Measurements from ENCODE around the gene SNRPN.

GRCh38 chr15:24977686-24978085 lies 22.9 kb downstream of the SNRPN start:
- TF ChIP-seq POLR2A (IDR thresholded peaks at IDR 0.05) (no peak), CTCF (IDR thresholded peaks at IDR 0.05) (no peak), EP300 (IDR thresholded peaks at IDR 0.05) (no peak), POLR2AphosphoS5 (IDR thresholded peaks at IDR 0.05) (no peak)
